Spleen (tissue), 7 donors: ENCODE results near the gene GRIK2.

Experiments used
- POLR2A ChIP-seq, 3 donors: fragments of 450-650 bp; IDR thresholded peaks; one replicate each; pipeline ENCODE4 v1.5.1; 2017; ENCODE audit warnings: antibody characterized with exemption in 3 of 3, mild to moderate bottlenecking in 1 of 3
- POLR2AphosphoS5 ChIP-seq, 3 donors: sonication (generic); formaldehyde crosslinking; IDR thresholded peaks; one replicate each; pipeline ENCODE4 v1.5.1; 2017; ENCODE audit warnings: antibody characterized with exemption in 3 of 3
- TF ChIP-seq, protein P1 (sequence below), 11 experiments: fragments of 200-600 bp in 7 of 11; fragments of 450-650 bp in 4 of 11; sonication (generic) in 4 of 11; IDR thresholded peaks in 8 of 11; conservative IDR thresholded peaks in 3 of 11; 1 replicate in 7 of 11; 2 replicates in 4 of 11; pipeline versions ENCODE4 v1.4.0 to v1.8.0; 2016 to 2021; ENCODE audit warnings: antibody characterized with exemption in 11 of 11, inconsistent platforms in 4 of 11, mild to moderate bottlenecking in 1 of 11
- donor health status: DM: no; HTN: no; CAD: no; lungs with moderate emphysema.
- donor health status: DM: no; HTN: no; CAD: no.
- donor health status: DM: no; HTN: no; CAD: no.

DNA sequence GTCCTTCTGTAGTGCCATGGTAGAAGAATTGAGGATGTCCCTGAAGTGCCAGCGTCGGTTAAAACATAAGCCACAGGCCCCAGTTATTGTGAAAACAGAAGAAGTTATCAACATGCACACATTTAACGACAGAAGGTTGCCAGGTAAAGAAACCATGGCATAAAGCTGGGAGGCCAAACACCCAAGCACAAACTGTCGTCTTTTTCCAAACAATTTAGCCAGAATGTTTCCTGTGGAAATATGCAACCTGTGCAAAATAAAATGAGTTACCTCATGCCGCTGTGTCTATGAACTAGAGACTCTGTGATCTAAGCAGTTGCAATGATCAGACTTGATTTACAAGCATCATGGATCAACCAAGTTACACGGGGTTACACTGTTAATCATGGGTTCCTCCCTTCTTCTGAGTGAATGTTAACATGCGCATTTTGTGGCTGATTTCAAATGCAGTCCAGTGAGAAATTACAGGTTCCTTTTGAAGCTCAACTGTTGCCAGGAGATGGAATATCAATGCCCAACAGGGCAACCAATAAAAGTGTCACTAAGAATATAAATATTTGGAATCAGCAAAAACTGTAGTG is 674.9 kb downstream of the GRIK2 start:
- TF ChIP-seq, protein P1, sequence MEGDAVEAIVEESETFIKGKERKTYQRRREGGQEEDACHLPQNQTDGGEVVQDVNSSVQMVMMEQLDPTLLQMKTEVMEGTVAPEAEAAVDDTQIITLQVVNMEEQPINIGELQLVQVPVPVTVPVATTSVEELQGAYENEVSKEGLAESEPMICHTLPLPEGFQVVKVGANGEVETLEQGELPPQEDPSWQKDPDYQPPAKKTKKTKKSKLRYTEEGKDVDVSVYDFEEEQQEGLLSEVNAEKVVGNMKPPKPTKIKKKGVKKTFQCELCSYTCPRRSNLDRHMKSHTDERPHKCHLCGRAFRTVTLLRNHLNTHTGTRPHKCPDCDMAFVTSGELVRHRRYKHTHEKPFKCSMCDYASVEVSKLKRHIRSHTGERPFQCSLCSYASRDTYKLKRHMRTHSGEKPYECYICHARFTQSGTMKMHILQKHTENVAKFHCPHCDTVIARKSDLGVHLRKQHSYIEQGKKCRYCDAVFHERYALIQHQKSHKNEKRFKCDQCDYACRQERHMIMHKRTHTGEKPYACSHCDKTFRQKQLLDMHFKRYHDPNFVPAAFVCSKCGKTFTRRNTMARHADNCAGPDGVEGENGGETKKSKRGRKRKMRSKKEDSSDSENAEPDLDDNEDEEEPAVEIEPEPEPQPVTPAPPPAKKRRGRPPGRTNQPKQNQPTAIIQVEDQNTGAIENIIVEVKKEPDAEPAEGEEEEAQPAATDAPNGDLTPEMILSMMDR (IDR thresholded peaks at IDR 0.05 in 8 of 11, conservative IDR thresholded peaks at IDR 0.05 in 3 of 11), result no peak
- no peak for TF ChIP-seq POLR2AphosphoS5 (IDR thresholded peaks at IDR 0.05)
- TF ChIP-seq POLR2A (IDR thresholded peaks at IDR 0.05), result no peak
